SK-N-SH (cell line): ENCODE results near the gene ANAPC4. TPM values are rescaled to one million over a fixed set of nuclear protein-coding genes. Genes with fewer than 3 reads are reported as not detected.
A peak's percentile ranks its signal among the peaks of the same experiment; 100 is the strongest.

Experiments used
- CTCF ChIA-PET: fragments of 300-600, 350-600 bp; formaldehyde crosslinking; extraction: SDS; loops from one replicate; lab custom pipeline; 2021; lab: Yijun Ruan, JAX
- POLR2A ChIA-PET: fragments of 350-600 bp; sonication (Branson Sonifier 250); formaldehyde crosslinking; extraction: SDS; loops from one replicate; lab custom pipeline; 2020; ENCODE audit warnings: antibody characterized with exemption, inconsistent platforms; lab: Yijun Ruan, JAX
- DNase-seq: peaks from one replicate; pipeline ENCODE4 v3.0.0; 2012
- H2AFZ ChIP-seq: fragments of 200-600 bp; sonication (generic); 2 replicates; pipeline ENCODE4 v1.8.1; 2016; ENCODE audit warnings: antibody characterized with exemption, mild to moderate bottlenecking, low read depth
- H3F3A ChIP-seq: fragments of 200-600 bp; sonication (generic); replicated peaks from 2 replicates; pipeline ENCODE3; 2016; ENCODE audit warnings: antibody characterized with exemption, mild to moderate bottlenecking; ENCODE audit not compliant: insufficient read depth
- H3K27ac ChIP-seq, 2 experiments: fragments of 200-500 bp in 1 of 2; fragments of 200-600 bp in 1 of 2; sonication (Bioruptor generic) in 1 of 2; sonication (generic), shearing (Covaris generic) in 1 of 2; 2 replicates each; pipeline versions ENCODE4 v1.5.1 to v1.6.1; 2014 to 2016; ENCODE audit warnings: low read depth in 2 of 2, inconsistent platforms in 1 of 2, low read length in 1 of 2, mild to moderate bottlenecking in 1 of 2, mixed read lengths in 1 of 2
- H3K27me3 ChIP-seq: fragments of 200-600 bp; sonication (generic), shearing (Covaris generic); 2 replicates; pipeline ENCODE4 v1.6.1; 2016; ENCODE audit warnings: mixed run types; ENCODE audit not compliant: insufficient read depth
- H3K36me3 ChIP-seq, 2 experiments: fragments of 200-500 bp in 1 of 2; fragments of 200-600 bp in 1 of 2; sonication (Bioruptor generic) in 1 of 2; sonication (generic) in 1 of 2; replicated peaks in 1 of 2; 2 replicates each; pipeline versions ENCODE3 to v1.5.1; 2014 to 2016; ENCODE audit warnings: low read length in 1 of 2, mild to moderate bottlenecking in 1 of 2; ENCODE audit not compliant: insufficient read depth in 2 of 2, control insufficient read depth in 1 of 2
- H3K4me1 ChIP-seq, 2 experiments: fragments of 200-500 bp in 1 of 2; fragments of 200-600 bp in 1 of 2; sonication (Bioruptor generic) in 1 of 2; sonication (generic), shearing (Covaris generic) in 1 of 2; 2 replicates each; pipeline versions ENCODE4 v1.5.1 to v1.6.1; 2014 to 2016; ENCODE audit warnings: low read depth in 1 of 2, low read length in 1 of 2, mixed run types in 1 of 2; ENCODE audit not compliant: insufficient read depth in 2 of 2, control insufficient read depth in 1 of 2
- H3K4me2 ChIP-seq: fragments of 200-600 bp; sonication (generic), shearing (Covaris generic); 2 replicates; pipeline ENCODE4 v1.6.1; 2017; ENCODE audit warnings: mixed run types
- H3K4me3 ChIP-seq, 2 experiments: fragments of 200-500 bp in 1 of 2; fragments of 200-600 bp in 1 of 2; sonication (Bioruptor generic) in 1 of 2; sonication (generic), shearing (Covaris generic) in 1 of 2; 2 replicates each; pipeline versions ENCODE4 v1.5.1 to v1.8.1; 2014 to 2016; ENCODE audit warnings: low read depth in 2 of 2, inconsistent platforms in 1 of 2, low read length in 1 of 2, mild to moderate bottlenecking in 1 of 2, mixed read lengths in 1 of 2, moderate library complexity in 1 of 2
- H3K79me2 ChIP-seq: fragments of 200-600 bp; sonication (generic); 2 replicates; pipeline ENCODE4 v1.8.1; 2017; ENCODE audit warnings: mild to moderate bottlenecking; ENCODE audit not compliant: insufficient read depth
- H3K9ac ChIP-seq: fragments of 200-600 bp; sonication (generic); 2 replicates; pipeline ENCODE4 v1.6.1; 2017; ENCODE audit warnings: mixed run types
- H3K9me2 ChIP-seq: fragments of 200-600 bp; sonication (generic); 2 replicates; pipeline ENCODE4 v1.6.1; 2017; ENCODE audit warnings: mixed run types
- H3K9me3 ChIP-seq: fragments of 200-600 bp; sonication (generic); 2 replicates; pipeline ENCODE4 v1.6.1; 2017; ENCODE audit warnings: mixed run types, mild to moderate bottlenecking, moderate library complexity
- H4K20me1 ChIP-seq: fragments of 200-600 bp; sonication (generic); 2 replicates; pipeline ENCODE4 v1.6.1; 2017; ENCODE audit warnings: mild to moderate bottlenecking, mixed run types; ENCODE audit not compliant: insufficient read depth
- CHD2 ChIP-seq: fragments of 150-350 bp; IDR thresholded peaks from 2 replicates; pipeline ENCODE4 v1.6.1; 2018; ENCODE audit warnings: low read length; ENCODE audit not compliant: partially characterized antibody
- CTCF ChIP-seq: fragments of 200-600 bp; sonication (generic); IDR thresholded peaks from 2 replicates; pipeline ENCODE4 v1.6.1; 2017; ENCODE audit warnings: antibody characterized with exemption, mild to moderate bottlenecking, moderate library complexity
- ELF1 ChIP-seq: IDR thresholded peaks from 2 replicates; pipeline ENCODE4 v1.4.0; 2012
- EP300 ChIP-seq, 2 experiments: IDR thresholded peaks; 2 replicates each; pipeline versions ENCODE4 v1.4.0 to v1.6.1; 2012; ENCODE audit warnings: borderline replicate concordance in 1 of 2, low read depth in 1 of 2, low read length in 1 of 2
- FOXJ3 ChIP-seq: sonication (generic); formaldehyde crosslinking; IDR thresholded peaks from 2 replicates; pipeline ENCODE4 v1.5.1; 2020; ENCODE audit warnings: mild to moderate bottlenecking, missing genetic modification reagents
- JUND ChIP-seq: IDR thresholded peaks from 2 replicates; pipeline ENCODE4 v1.4.0; 2012
- NRF1 ChIP-seq: IDR thresholded peaks from 2 replicates; pipeline ENCODE4 v1.6.1; 2012; ENCODE audit warnings: low read depth, mild to moderate bottlenecking, low read length
- PBX3 ChIP-seq: IDR thresholded peaks from 2 replicates; pipeline ENCODE4; 2012
- POLR2AphosphoS5 ChIP-seq: IDR thresholded peaks from 2 replicates; pipeline ENCODE4 v1.6.1; 2012; ENCODE audit warnings: low read depth, low read length
- RAD21 ChIP-seq: IDR thresholded peaks from 2 replicates; pipeline ENCODE4 v1.6.1; 2012; ENCODE audit warnings: mild to moderate bottlenecking, low read length
- RCOR1 ChIP-seq: fragments of 150-350 bp; IDR thresholded peaks from 2 replicates; pipeline ENCODE4 v1.6.1; 2017; ENCODE audit warnings: antibody characterized with exemption, low read length
- RFX5 ChIP-seq: IDR thresholded peaks from 2 replicates; pipeline ENCODE4 v1.6.1; 2012; ENCODE audit warnings: mild to moderate bottlenecking, improper control_type of control experiment, low read length
- SIN3A ChIP-seq: IDR thresholded peaks from 2 replicates; pipeline ENCODE4 v1.6.1; 2012; ENCODE audit warnings: low read depth, mild to moderate bottlenecking, low read length, moderate library complexity, borderline replicate concordance
- TCF12 ChIP-seq: IDR thresholded peaks from 2 replicates; pipeline ENCODE4 v1.4.0; 2012
- TEAD4 ChIP-seq: IDR thresholded peaks from 2 replicates; pipeline ENCODE4 v1.4.0; 2012; ENCODE audit warnings: mild to moderate bottlenecking, borderline replicate concordance; ENCODE audit not compliant: insufficient read depth
- WGBS: methylation state at CpG from one replicate; pipeline ENCODE4 v1.1.6; 2017; ENCODE audit warnings: low lambda C conversion rate; 5-methylcytosine and 5-hydroxymethylcytosine counted together
- polyA plus RNA-seq, 3 experiments: library from polyadenylated mRNA; depleted of rRNA; stranded (reverse); fragments of >200 nt; gene quantifications; 2 replicates each; pipeline ENCODE4 v1.2.3, GENCODE V29; 2012
- TF ChIP-seq, protein P1 (sequence below): IDR thresholded peaks from 2 replicates; pipeline ENCODE4 v1.4.0; 2012; ENCODE audit warnings: low read depth, borderline replicate concordance

ANAPC4 gene
- polyA plus RNA-seq, 1 of the 3 experiments (the other 2 are of a cell fraction), result 7.7 TPM

DNA sequence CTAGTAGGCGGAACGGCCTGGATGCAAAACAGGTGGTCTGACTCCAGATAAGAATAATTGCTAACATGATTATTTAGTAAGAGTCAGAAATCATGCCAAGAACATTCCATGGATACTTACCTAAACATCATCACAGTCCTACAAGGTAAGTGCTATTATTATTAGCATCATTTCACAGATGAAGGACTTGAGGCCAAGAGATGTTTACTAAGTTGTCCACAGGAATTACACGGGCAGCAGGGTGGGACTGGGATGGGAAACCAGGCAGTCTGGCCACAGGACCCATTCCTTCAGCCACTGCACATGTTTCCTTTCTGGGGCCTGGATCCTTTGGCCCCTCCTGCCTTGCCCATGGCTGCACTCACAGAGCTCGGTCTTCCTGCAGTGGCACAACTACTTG lies 48.3 kb downstream of the ANAPC4 start:
- peaks cover 0 to 11% of the 10 kb centered on the region in 2 experiments; a peak in 1 of 4 replicates for H3K4me1 ChIP-seq
- no peaks in the 10 kb centered on the region for H4K20me1 ChIP-seq
- H3K79me2 ChIP-seq, result no peaks in the 10 kb centered on the region
- no peaks in the 10 kb centered on the region for H3K9me3 ChIP-seq
- H3F3A ChIP-seq, result no peaks in the 10 kb centered on the region
- no peaks in the 10 kb centered on the region for H3K9me2 ChIP-seq
- peaks cover 6 to 7% of the 10 kb centered on the region in 2 experiments for H3K36me3 ChIP-seq
- DNase-seq, result peak; percentile 12
- no peak overlapping the region for H3K27ac ChIP-seq
- H2AFZ ChIP-seq, result no peak overlapping the region
- H3K4me2 ChIP-seq, result no peak overlapping the region
- ChIA-PET POLR2A (no interaction called here), CTCF (interaction anchor here (1.0 to 1.8 kb wide), 2 partner anchors 9 to 343 kb away, joined by 3 to 5 read pairs; no protein-coding TSS in a partner anchor)
- H3K9ac ChIP-seq, result no peak overlapping the region
- TF ChIP-seq EP300 (IDR thresholded peaks at IDR 0.05; ENCODE audit: borderline replicate concordance in 1 of 2, low read depth in 1 of 2, low read length in 1 of 2) (no peak), RCOR1 (no peak), CTCF (no peak), TEAD4 (no peak), NRF1 (no peak), CHD2 (no peak), POLR2AphosphoS5 (no peak), FOXJ3 (CRISPR knock-in tag) (no peak), TCF12 (no peak), JUND (no peak), RAD21 (no peak), RFX5 (no peak), ELF1 (no peak), SIN3A (no peak), PBX3 (no peak)
- TF ChIP-seq, protein P1, sequence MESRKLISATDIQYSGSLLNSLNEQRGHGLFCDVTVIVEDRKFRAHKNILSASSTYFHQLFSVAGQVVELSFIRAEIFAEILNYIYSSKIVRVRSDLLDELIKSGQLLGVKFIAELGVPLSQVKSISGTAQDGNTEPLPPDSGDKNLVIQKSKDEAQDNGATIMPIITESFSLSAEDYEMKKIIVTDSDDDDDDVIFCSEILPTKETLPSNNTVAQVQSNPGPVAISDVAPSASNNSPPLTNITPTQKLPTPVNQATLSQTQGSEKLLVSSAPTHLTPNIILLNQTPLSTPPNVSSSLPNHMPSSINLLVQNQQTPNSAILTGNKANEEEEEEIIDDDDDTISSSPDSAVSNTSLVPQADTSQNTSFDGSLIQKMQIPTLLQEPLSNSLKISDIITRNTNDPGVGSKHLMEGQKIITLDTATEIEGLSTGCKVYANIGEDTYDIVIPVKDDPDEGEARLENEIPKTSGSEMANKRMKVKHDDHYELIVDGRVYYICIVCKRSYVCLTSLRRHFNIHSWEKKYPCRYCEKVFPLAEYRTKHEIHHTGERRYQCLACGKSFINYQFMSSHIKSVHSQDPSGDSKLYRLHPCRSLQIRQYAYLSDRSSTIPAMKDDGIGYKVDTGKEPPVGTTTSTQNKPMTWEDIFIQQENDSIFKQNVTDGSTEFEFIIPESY, result no peak
- no peak overlapping the region for H3K4me3 ChIP-seq
- 56% methylated on average over 3 of the region's 4 CpGs for WGBS
- H3K27me3 ChIP-seq, result no peaks in the 10 kb centered on the region
